PC-9 (cell line): ENCODE data around the gene TMEM178A.

Experiments
- CTCF ChIP-seq: fragments of 200-600 bp; sonication (generic); conservative IDR thresholded peaks from 2 replicates; pipeline ENCODE4 v1.6.1; 2017; ENCODE audit warnings: mixed run types, antibody characterized with exemption, mild to moderate bottlenecking, moderate library complexity
- EZH2 ChIP-seq: fragments of 200-600 bp; sonication (generic); IDR thresholded peaks from 2 replicates; pipeline ENCODE4 v1.8.0; 2017; ENCODE audit warnings: antibody characterized with exemption, low read depth

DNA sequence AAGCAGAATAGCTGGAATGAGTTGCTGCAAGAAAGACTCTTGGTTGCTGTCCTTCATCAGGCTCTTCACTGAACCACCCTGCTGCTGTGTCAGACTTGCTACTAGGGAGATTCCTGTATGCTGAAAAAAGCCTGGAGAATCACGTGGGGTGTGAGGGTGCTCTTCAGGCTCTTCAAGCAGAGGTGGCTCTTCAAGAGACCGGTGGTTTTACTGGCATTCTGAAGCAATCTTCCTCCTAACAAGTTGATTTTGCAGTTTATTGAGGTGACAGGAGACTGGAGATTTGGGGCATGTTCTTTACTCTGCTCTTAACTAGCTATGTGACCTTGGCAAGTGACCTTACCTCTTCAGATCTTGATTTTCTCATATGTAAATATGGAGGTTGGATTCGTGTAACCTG, 14.1 kb downstream of the TMEM178A start:
- TF ChIP-seq CTCF (no peak), EZH2 (no peak)
